Measurements from ENCODE around the gene EPS8.

- no peak for TF ChIP-seq CTCF (IDR thresholded peaks at IDR 0.05)
- TF ChIP-seq POLR2A (IDR thresholded peaks at IDR 0.05), result no peak
These were observed 86.9 kb downstream of the EPS8 start for GRCh38 chr12:15702276-15702675.

Data from lower leg skin (tissue), 3 donors.